ENCODE results near the gene SSBP2.

The SSBP2 gene

DNA sequence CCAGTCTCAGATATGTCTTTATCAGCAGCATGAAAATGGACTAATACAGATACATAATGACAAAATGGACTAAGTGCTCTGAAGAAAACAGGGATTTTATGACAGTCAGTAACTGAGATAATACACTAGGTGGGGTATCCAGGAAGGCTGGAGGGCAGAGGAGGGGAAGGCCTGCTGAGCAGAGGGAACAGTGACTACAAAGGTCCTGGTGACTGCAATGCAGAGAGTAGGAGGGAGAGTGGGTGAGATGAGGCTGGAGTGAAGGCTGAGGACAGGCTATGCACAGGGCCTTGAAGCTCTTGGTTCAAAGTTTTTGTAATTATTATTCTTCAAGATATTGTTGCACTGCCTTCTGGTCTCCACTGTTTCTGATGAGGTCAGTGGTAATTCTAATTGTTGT, 361.9 kb downstream of the SSBP2 start:
- no peak overlapping the region for H3K27ac ChIP-seq
- no peaks in the 10 kb centered on the region for H3K9me3 ChIP-seq
- no peak overlapping the region for H3K4me3 ChIP-seq (ENCODE audit: low read depth in 1 of 2, low read length in 1 of 2)
- H3K36me3 ChIP-seq = no peaks in the 10 kb centered on the region
- TF ChIP-seq, protein P1, sequence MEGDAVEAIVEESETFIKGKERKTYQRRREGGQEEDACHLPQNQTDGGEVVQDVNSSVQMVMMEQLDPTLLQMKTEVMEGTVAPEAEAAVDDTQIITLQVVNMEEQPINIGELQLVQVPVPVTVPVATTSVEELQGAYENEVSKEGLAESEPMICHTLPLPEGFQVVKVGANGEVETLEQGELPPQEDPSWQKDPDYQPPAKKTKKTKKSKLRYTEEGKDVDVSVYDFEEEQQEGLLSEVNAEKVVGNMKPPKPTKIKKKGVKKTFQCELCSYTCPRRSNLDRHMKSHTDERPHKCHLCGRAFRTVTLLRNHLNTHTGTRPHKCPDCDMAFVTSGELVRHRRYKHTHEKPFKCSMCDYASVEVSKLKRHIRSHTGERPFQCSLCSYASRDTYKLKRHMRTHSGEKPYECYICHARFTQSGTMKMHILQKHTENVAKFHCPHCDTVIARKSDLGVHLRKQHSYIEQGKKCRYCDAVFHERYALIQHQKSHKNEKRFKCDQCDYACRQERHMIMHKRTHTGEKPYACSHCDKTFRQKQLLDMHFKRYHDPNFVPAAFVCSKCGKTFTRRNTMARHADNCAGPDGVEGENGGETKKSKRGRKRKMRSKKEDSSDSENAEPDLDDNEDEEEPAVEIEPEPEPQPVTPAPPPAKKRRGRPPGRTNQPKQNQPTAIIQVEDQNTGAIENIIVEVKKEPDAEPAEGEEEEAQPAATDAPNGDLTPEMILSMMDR (IDR thresholded peaks at IDR 0.05) = no peak
- H3K4me1 ChIP-seq (ENCODE audit: control insufficient read depth in 1 of 2, insufficient read depth in 1 of 2, low read depth in 1 of 2, low read length in 1 of 2) = peaks cover 0 to 5% of the 10 kb centered on the region in 2 experiments
- H3K27me3 ChIP-seq = peaks cover 38% of the 10 kb centered on the region

DNA sequence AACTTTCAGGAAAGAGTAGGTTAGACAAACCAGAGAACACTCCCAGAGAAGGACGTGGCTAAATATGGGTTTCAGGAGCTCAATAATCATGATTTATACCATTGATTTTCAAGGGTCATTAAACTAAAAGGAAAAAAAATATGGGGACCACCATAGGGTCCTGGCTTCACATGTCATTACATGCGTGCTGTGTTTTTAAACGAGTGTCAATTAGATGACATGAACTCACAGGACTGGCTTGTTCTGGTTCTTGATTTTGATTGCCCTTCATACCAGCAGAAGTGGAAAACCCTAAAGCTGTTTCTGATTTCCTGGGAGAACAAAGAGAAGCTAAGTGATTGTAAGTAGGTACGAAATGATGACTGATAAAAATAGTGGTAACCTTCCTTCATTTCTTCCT, 362.7 kb downstream of the SSBP2 start:
- Histone ChIP-seq H3K27ac (no peak overlapping the region), H3K36me3 (no peaks in the 10 kb centered on the region), H3K9me3 (no peaks in the 10 kb centered on the region), H3K27me3 (peaks cover 29% of the 10 kb centered on the region), H3K4me1 (ENCODE audit: control insufficient read depth in 1 of 2, insufficient read depth in 1 of 2, low read depth in 1 of 2, low read length in 1 of 2) (no peaks in the 10 kb centered on the region), H3K4me3 (ENCODE audit: low read depth in 1 of 2, low read length in 1 of 2) (no peak overlapping the region)
- TF ChIP-seq, protein P1 (IDR thresholded peaks at IDR 0.05) = no peak

DNA sequence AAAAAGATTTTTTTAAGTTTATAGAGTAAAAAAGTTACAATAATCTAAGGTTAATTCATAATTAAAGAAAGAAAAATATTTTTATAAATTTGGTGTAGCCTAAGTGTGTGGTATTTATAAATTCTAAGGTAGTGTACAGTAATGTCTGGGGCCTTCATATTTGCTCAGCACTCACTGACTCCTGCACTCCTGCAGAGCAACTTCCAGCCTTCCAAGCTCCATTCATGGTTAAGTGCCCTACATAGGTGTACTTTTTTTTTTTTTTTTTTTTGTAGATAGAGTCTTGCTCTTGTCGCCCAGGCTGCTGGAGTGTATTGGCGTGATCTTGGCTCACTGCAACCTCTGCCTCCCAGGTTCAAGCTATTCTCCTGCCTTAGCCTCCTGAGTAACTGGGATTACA, 367.0 kb downstream of the SSBP2 start:
- no peak overlapping the region for H3K27ac ChIP-seq
- no peaks in the 10 kb centered on the region for H3K27me3 ChIP-seq
- H3K4me3 ChIP-seq (ENCODE audit: low read depth in 1 of 2, low read length in 1 of 2) = no peak overlapping the region
- TF ChIP-seq, protein P1 (IDR thresholded peaks at IDR 0.05) = no peak
- H3K4me1 ChIP-seq (ENCODE audit: control insufficient read depth in 1 of 2, insufficient read depth in 1 of 2, low read depth in 1 of 2, low read length in 1 of 2) = no peaks in the 10 kb centered on the region
- H3K36me3 ChIP-seq = no peaks in the 10 kb centered on the region
- H3K9me3 ChIP-seq = no peaks in the 10 kb centered on the region

DNA sequence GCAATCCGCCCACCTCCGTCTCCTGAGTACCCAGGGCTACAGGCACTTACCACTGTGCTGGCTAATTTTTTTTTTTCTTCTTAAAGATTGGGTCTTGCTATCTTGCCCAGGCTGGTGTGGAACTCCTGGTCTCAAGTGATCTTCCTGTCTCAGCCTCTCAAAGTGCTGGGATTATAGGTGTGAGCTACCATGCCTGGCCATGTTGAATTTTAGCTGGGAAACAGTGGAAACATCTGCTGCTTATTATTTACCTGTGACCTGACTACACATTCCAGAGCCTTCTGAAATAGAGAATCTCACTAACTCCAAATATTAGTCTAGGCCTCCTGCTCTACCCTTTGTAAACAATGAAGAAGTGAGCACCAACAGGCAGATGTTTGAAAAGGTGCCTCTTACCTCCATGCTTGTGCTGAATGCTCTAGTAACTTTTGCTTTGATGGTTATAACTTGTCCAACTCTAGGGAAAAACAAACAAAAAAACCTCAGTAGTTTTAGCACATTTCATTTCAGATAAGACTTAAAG, 379.5 kb downstream of the SSBP2 start:
- no peak overlapping the region for H3K4me3 ChIP-seq (ENCODE audit: low read depth in 1 of 2, low read length in 1 of 2)
- no peak overlapping the region for H3K27ac ChIP-seq
- no peaks in the 10 kb centered on the region for H3K9me3 ChIP-seq
- H3K27me3 ChIP-seq = no peaks in the 10 kb centered on the region
- H3K4me1 ChIP-seq (ENCODE audit: control insufficient read depth in 1 of 2, insufficient read depth in 1 of 2, low read depth in 1 of 2, low read length in 1 of 2) = no peaks in the 10 kb centered on the region
- TF ChIP-seq, protein P1 (IDR thresholded peaks at IDR 0.05) = no peak
- H3K36me3 ChIP-seq = no peaks in the 10 kb centered on the region

DNA sequence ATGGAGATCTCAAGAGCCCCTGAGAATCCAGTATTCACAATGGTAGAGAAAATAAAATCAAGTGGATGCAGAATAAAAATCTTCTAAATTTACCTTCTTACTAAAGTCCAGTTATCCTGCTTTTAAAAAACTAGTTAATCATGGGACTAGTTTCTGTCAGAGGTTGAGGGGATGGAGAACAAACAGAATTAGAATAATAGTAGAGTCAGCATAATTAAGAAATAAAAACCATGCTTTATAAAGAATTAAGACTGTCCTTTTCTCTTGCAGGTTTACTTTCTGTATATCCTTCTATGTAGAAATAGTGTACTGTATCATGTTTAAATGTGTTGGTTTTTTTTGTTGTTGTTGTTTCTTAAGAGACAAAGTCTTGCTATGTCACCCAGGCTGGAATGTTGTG, 380.0 kb downstream of the SSBP2 start:
- Histone ChIP-seq H3K4me3 (ENCODE audit: low read depth in 1 of 2, low read length in 1 of 2) (no peak overlapping the region), H3K9me3 (no peaks in the 10 kb centered on the region), H3K27ac (no peak overlapping the region), H3K4me1 (ENCODE audit: control insufficient read depth in 1 of 2, insufficient read depth in 1 of 2, low read depth in 1 of 2, low read length in 1 of 2) (no peaks in the 10 kb centered on the region), H3K27me3 (no peaks in the 10 kb centered on the region), H3K36me3 (no peaks in the 10 kb centered on the region)
- TF ChIP-seq, protein P1 (IDR thresholded peaks at IDR 0.05) = no peak

DNA sequence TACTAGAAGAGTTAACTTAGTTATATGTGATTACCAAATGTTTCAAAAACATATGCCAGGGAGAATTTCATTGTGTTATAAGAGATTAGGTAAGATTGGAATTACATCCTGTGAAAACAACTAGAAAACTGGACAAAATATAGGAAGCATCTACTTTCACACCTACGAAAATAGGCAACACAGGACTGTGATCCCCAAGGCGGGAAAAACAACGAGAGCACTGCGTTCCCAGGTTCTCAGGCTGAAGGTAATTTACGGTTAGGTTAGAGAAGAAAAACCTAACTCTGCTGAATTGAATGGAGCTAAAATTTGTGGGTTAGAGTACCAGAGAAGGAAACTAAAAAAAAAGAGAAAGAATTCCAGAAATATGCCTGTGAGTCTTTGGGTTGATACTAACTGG, 385.4 kb downstream of the SSBP2 start:
- Histone ChIP-seq H3K36me3 (no peaks in the 10 kb centered on the region), H3K27ac (no peak overlapping the region), H3K27me3 (no peaks in the 10 kb centered on the region), H3K4me3 (ENCODE audit: low read depth in 1 of 2, low read length in 1 of 2) (no peak overlapping the region), H3K9me3 (no peaks in the 10 kb centered on the region), H3K4me1 (ENCODE audit: control insufficient read depth in 1 of 2, insufficient read depth in 1 of 2, low read depth in 1 of 2, low read length in 1 of 2) (peaks cover 0 to 4% of the 10 kb centered on the region in 2 experiments)
- TF ChIP-seq, protein P1 (IDR thresholded peaks at IDR 0.05) = no peak

All from neutrophil (primary cell).